HepG2 (cell line): ENCODE measurements around the gene SLC2A6. TPM values are rescaled to one million over a fixed set of nuclear protein-coding genes. Genes with fewer than 3 reads are reported as not detected.
A peak's percentile ranks its signal among the peaks of the same experiment; 100 is the strongest.

Experiments
- ELF1 ChIP-seq: sonication (generic); formaldehyde crosslinking; IDR thresholded peaks from 2 replicates; pipeline ENCODE4 v1.4.0; 2020; ENCODE audit warnings: missing genetic modification reagents
- GATAD2A ChIP-seq: IDR thresholded peaks from 2 replicates; pipeline ENCODE4 v1.6.1; 2016
- HHEX ChIP-seq: IDR thresholded peaks from 2 replicates; pipeline ENCODE4 v1.6.1; 2016; ENCODE audit warnings: control low read depth
- PHF21A ChIP-seq: sonication (generic); formaldehyde crosslinking; IDR thresholded peaks from 2 replicates; pipeline ENCODE4 v1.5.0; 2020; ENCODE audit warnings: mild to moderate bottlenecking, missing genetic modification reagents
- PITX1 ChIP-seq: sonication (generic); formaldehyde crosslinking; IDR thresholded peaks from 2 replicates; pipeline ENCODE4 v1.5.1; 2020; ENCODE audit warnings: mild to moderate bottlenecking, missing genetic modification reagents
- ZBTB38 ChIP-seq: sonication (generic); formaldehyde crosslinking; IDR thresholded peaks from 2 replicates; pipeline ENCODE4 v1.5.1; 2020; ENCODE audit warnings: mild to moderate bottlenecking, missing genetic modification reagents
- ZNF274 ChIP-seq: sonication (generic); formaldehyde crosslinking; IDR thresholded peaks from 2 replicates; pipeline ENCODE4 v1.5.1; 2020; ENCODE audit warnings: mild to moderate bottlenecking, missing genetic modification reagents
- ZNF713 ChIP-seq: sonication (generic); formaldehyde crosslinking; IDR thresholded peaks from 2 replicates; pipeline ENCODE4 v1.4.0; 2020; ENCODE audit warnings: mild to moderate bottlenecking, missing genetic modification reagents
- ZNF772 ChIP-seq: sonication (generic); formaldehyde crosslinking; IDR thresholded peaks from 2 replicates; pipeline ENCODE4 v1.5.0; 2020; ENCODE audit warnings: mild to moderate bottlenecking, missing genetic modification reagents
- ZNF816 ChIP-seq: sonication (generic); formaldehyde crosslinking; IDR thresholded peaks from 2 replicates; pipeline ENCODE4 v1.8.0; 2022; ENCODE audit warnings: missing genetic modification reagents, mild to moderate bottlenecking, borderline replicate concordance
- polyA plus RNA-seq, 8 experiments: library from polyadenylated mRNA; depleted of rRNA in 3 of 8; stranded (reverse) in 7 of 8; unstranded in 1 of 8; fragments of >200 nt; fragmentation: Illumina TruSeq in 4 of 8; extraction: Trizol in 4 of 8; gene quantifications; 2 replicates each; pipeline versions ENCODE4 v1.2.1 to v1.2.3, GENCODE V29; 2011 to 2016; ENCODE audit warnings: low read depth in 4 of 8, missing spikeins in 1 of 8, mixed read lengths in 1 of 8; ENCODE audit not compliant: insufficient read depth in 1 of 8
- total RNA-seq, 5 experiments: library from RNA; depleted of rRNA; stranded (reverse); fragments of >200 nt; fragmentation: Illumina TruSeq; extraction: Trizol; gene quantifications; 2 replicates each; pipeline ENCODE4 v1.2.3, GENCODE V29; 2016; ENCODE audit warnings: low read depth in 1 of 5
- TF ChIP-seq, protein P1 (sequence below): sonication (generic); formaldehyde crosslinking; IDR thresholded peaks from 2 replicates; pipeline ENCODE4 v1.8.0; 2022; ENCODE audit warnings: mild to moderate bottlenecking, missing genetic modification reagents, borderline replicate concordance
- TF ChIP-seq, protein P2 (sequence below): sonication (generic); formaldehyde crosslinking; IDR thresholded peaks from 2 replicates; pipeline ENCODE4 v1.4.0; 2020; ENCODE audit warnings: missing genetic modification reagents
- TF ChIP-seq, protein P3 (sequence below): sonication (generic); formaldehyde crosslinking; IDR thresholded peaks from 2 replicates; pipeline ENCODE4 v1.4.0; 2020; ENCODE audit warnings: missing genetic modification reagents
- TF ChIP-seq, protein P4 (sequence below): sonication (generic); formaldehyde crosslinking; IDR thresholded peaks from 2 replicates; pipeline ENCODE4 v1.5.0; 2020; ENCODE audit warnings: missing genetic modification reagents, mild to moderate bottlenecking, borderline replicate concordance
- TF ChIP-seq, protein P5 (sequence below): IDR thresholded peaks from 2 replicates; pipeline ENCODE4 v1.6.1; 2016; ENCODE audit warnings: low read depth, borderline replicate concordance
- TF ChIP-seq, protein P6 (sequence below): sonication (generic); formaldehyde crosslinking; IDR thresholded peaks from 2 replicates; pipeline ENCODE4 v1.4.0; 2020; ENCODE audit warnings: missing genetic modification reagents
- TF ChIP-seq, protein P7 (sequence below): sonication (generic); formaldehyde crosslinking; IDR thresholded peaks from 2 replicates; pipeline ENCODE4 v1.4.0; 2020; ENCODE audit warnings: mild to moderate bottlenecking, missing genetic modification reagents
- TF ChIP-seq, protein P8 (sequence below): sonication (generic); formaldehyde crosslinking; IDR thresholded peaks from 2 replicates; pipeline ENCODE4 v1.8.0; 2022; ENCODE audit warnings: missing genetic modification reagents, low read depth, mild to moderate bottlenecking, borderline replicate concordance

SLC2A6 gene
- total and polyA plus RNA-seq, 2 of the 13 experiments (the other 11 are each of a cell fraction or from before 2014, with no cell fraction given), result 4.1 to 15.0 TPM

DNA sequence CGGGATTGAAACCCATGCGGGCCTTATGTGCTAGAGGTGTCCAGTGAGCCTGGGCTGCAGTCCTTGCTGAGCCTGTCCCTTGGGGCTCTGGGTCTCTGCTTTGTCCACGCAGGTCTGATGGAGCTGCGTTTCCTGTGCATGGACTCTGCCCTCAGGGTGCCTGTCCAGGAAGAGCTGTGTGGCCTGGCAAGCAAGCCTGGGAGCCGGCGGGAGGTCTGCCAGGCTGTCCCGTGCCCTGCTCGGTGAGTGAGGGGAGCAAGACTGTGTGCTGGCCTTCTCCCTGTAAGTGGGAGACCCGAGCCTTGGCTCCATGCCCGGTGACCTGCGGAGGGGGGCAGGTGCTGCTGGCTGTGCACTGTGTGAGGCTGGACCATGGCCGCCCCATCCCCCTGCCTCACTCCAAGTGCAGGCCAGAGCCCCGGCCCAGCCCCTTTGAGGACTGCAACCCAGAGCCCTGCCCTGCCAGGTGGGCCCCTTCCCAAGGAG lies 30.4 kb downstream of the SLC2A6 start (continued):
- TF ChIP-seq ZNF816 (CRISPR knock-in tag) (no peak), PHF21A (CRISPR knock-in tag) (0 out of 2 replicates have a peak, but pooled peaks have one; percentile 15), GATAD2A (0 out of 2 replicates have a peak, but pooled peaks have one; percentile 12), ZBTB38 (CRISPR knock-in tag) (peak; percentile 14; the same call in 1 of the 2 replicates), ZNF274 (CRISPR knock-in tag) (no peak), ELF1 (CRISPR knock-in tag) (peak; percentile 58), ZNF713 (CRISPR knock-in tag) (no peak), PITX1 (no peak; the same call in 1 of the 2 replicates), ZNF772 (CRISPR knock-in tag) (peak; percentile 30; the same call in 1 of the 2 replicates), HHEX (no peak)
- TF ChIP-seq, protein P1, sequence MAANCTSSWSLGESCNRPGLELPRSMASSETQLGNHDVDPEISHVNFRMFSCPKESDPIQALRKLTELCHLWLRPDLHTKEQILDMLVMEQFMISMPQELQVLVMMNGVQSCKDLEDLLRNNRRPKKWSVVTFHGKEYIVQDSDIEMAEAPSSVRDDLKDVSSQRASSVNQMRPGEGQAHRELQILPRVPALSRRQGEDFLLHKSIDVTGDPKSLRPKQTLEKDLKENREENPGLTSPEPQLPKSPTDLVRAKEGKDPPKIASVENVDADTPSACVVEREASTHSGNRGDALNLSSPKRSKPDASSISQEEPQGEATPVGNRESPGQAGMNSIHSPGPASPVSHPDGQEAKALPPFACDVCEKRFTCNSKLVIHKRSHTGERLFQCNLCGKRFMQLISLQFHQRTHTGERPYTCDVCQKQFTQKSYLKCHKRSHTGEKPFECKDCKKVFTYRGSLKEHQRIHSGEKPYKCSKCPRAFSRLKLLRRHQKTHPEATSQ (CRISPR knock-in tag), result no peak
- TF ChIP-seq, protein P2, sequence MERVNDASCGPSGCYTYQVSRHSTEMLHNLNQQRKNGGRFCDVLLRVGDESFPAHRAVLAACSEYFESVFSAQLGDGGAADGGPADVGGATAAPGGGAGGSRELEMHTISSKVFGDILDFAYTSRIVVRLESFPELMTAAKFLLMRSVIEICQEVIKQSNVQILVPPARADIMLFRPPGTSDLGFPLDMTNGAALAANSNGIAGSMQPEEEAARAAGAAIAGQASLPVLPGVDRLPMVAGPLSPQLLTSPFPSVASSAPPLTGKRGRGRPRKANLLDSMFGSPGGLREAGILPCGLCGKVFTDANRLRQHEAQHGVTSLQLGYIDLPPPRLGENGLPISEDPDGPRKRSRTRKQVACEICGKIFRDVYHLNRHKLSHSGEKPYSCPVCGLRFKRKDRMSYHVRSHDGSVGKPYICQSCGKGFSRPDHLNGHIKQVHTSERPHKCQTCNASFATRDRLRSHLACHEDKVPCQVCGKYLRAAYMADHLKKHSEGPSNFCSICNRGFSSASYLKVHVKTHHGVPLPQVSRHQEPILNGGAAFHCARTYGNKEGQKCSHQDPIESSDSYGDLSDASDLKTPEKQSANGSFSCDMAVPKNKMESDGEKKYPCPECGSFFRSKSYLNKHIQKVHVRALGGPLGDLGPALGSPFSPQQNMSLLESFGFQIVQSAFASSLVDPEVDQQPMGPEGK (CRISPR knock-in tag), result peak; percentile 29; the same call in 1 of the 2 replicates
- TF ChIP-seq, protein P3, sequence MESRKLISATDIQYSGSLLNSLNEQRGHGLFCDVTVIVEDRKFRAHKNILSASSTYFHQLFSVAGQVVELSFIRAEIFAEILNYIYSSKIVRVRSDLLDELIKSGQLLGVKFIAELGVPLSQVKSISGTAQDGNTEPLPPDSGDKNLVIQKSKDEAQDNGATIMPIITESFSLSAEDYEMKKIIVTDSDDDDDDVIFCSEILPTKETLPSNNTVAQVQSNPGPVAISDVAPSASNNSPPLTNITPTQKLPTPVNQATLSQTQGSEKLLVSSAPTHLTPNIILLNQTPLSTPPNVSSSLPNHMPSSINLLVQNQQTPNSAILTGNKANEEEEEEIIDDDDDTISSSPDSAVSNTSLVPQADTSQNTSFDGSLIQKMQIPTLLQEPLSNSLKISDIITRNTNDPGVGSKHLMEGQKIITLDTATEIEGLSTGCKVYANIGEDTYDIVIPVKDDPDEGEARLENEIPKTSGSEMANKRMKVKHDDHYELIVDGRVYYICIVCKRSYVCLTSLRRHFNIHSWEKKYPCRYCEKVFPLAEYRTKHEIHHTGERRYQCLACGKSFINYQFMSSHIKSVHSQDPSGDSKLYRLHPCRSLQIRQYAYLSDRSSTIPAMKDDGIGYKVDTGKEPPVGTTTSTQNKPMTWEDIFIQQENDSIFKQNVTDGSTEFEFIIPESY (CRISPR knock-in tag), result no peak
- TF ChIP-seq, protein P4, sequence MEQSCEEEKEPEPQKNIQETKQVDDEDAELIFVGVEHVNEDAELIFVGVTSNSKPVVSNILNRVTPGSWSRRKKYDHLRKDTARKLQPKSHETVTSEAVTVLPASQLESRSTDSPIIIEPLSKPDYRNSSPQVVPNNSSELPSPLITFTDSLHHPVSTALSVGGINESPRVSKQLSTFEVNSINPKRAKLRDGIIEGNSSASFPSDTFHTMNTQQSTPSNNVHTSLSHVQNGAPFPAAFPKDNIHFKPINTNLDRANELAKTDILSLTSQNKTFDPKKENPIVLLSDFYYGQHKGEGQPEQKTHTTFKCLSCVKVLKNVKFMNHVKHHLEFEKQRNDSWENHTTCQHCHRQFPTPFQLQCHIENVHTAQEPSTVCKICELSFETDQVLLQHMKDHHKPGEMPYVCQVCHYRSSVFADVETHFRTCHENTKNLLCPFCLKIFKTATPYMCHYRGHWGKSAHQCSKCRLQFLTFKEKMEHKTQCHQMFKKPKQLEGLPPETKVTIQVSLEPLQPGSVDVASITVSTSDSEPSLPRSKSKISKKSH (CRISPR knock-in tag), result peak; percentile 31; the same call in 1 of the 2 replicates
- TF ChIP-seq, protein P5, sequence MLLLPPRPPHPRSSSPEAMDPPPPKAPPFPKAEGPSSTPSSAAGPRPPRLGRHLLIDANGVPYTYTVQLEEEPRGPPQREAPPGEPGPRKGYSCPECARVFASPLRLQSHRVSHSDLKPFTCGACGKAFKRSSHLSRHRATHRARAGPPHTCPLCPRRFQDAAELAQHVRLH (CRISPR knock-in tag), result no peak
- TF ChIP-seq, protein P6, sequence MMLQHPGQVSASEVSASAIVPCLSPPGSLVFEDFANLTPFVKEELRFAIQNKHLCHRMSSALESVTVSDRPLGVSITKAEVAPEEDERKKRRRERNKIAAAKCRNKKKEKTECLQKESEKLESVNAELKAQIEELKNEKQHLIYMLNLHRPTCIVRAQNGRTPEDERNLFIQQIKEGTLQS (CRISPR knock-in tag), result 0 out of 2 replicates have a peak, but pooled peaks have one; percentile 39
- TF ChIP-seq, protein P7, sequence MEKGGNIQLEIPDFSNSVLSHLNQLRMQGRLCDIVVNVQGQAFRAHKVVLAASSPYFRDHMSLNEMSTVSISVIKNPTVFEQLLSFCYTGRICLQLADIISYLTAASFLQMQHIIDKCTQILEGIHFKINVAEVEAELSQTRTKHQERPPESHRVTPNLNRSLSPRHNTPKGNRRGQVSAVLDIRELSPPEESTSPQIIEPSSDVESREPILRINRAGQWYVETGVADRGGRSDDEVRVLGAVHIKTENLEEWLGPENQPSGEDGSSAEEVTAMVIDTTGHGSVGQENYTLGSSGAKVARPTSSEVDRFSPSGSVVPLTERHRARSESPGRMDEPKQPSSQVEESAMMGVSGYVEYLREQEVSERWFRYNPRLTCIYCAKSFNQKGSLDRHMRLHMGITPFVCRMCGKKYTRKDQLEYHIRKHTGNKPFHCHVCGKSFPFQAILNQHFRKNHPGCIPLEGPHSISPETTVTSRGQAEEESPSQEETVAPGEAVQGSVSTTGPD, result no peak
- TF ChIP-seq, protein P8, sequence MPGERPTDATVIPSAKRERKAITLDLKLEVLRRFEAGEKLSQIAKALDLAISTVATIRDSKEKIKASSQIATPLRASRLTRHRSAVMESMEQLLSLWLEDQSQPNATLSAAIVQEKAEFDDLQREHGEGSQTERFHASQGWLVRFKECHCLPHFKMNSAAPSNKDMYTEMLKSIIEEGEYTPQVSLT (CRISPR knock-in tag), result no peak
